Astrocyte (in vitro differentiated cells and primary cell): ENCODE results near the gene SLC1A7. TPM values are rescaled to one million over a fixed set of nuclear protein-coding genes. Genes with fewer than 3 reads are reported as not detected.

Experiments used
- DNase-seq: peaks from one replicate; pipeline ENCODE4 v3.0.0-alpha.2; 2010; ENCODE audit warnings: low read depth
- FAIRE-seq: peaks from 2 replicates; lab custom pipeline; 2011; peaks lifted over from hg19 to GRCh38; lab: Jason Lieb, UNC
- H2AFZ ChIP-seq: 2 replicates; pipeline ENCODE4 v1.6.0; 2012; ENCODE audit warnings: low read depth, low read length, inconsistent platforms
- H3K27ac ChIP-seq: 2 replicates; pipeline ENCODE4 v1.5.1; 2011; ENCODE audit warnings: low read depth, low read length, inconsistent platforms
- H3K27me3 ChIP-seq: 2 replicates; pipeline ENCODE4 v1.6.0; 2011; ENCODE audit warnings: low read length, inconsistent platforms; ENCODE audit not compliant: insufficient read depth
- H3K36me3 ChIP-seq: 2 replicates; pipeline ENCODE4 v1.5.1; 2011; ENCODE audit warnings: low read length, inconsistent platforms; ENCODE audit not compliant: insufficient read depth
- H3K4me1 ChIP-seq: 2 replicates; pipeline ENCODE4 v1.5.1; 2011; ENCODE audit warnings: low read length, inconsistent platforms; ENCODE audit not compliant: insufficient read depth
- H3K4me2 ChIP-seq: 2 replicates; pipeline ENCODE4 v1.6.0; 2012; ENCODE audit warnings: low read length, inconsistent platforms
- H3K4me3 ChIP-seq: 2 replicates; pipeline ENCODE4 v1.5.1; 2011; ENCODE audit warnings: low read depth, mild to moderate bottlenecking, low read length, inconsistent platforms; ENCODE audit not compliant: insufficient read depth
- H3K79me2 ChIP-seq: 2 replicates; pipeline ENCODE4 v1.6.0; 2012; ENCODE audit warnings: mild to moderate bottlenecking, low read length, inconsistent platforms; ENCODE audit not compliant: insufficient read depth
- H3K9ac ChIP-seq: 2 replicates; pipeline ENCODE4 v1.6.0; 2012; ENCODE audit warnings: mild to moderate bottlenecking, low read length, inconsistent platforms
- H3K9me3 ChIP-seq: 2 replicates; pipeline ENCODE4 v1.5.1; 2012; ENCODE audit warnings: low read depth, mild to moderate bottlenecking, low read length, inconsistent platforms; ENCODE audit not compliant: insufficient read depth
- H4K20me1 ChIP-seq: 2 replicates; pipeline ENCODE4 v1.6.0; 2012; ENCODE audit warnings: low read length, inconsistent platforms; ENCODE audit not compliant: insufficient read depth
- H3K27ac Mint-ChIP-seq: one replicate; pipeline ENCODE4 v1.8.0; 2021; ENCODE audit warnings: mild to moderate bottlenecking, mixed read lengths; ENCODE audit not compliant: unreplicated experiment
- H3K27me3 Mint-ChIP-seq: one replicate; pipeline ENCODE4 v1.8.0; 2021; ENCODE audit warnings: low read depth, mixed read lengths; ENCODE audit not compliant: unreplicated experiment
- H3K36me3 Mint-ChIP-seq: one replicate; pipeline ENCODE4 v1.8.0; 2021; ENCODE audit warnings: low read depth, mixed read lengths; ENCODE audit not compliant: unreplicated experiment
- H3K4me1 Mint-ChIP-seq: one replicate; pipeline ENCODE4 v1.8.0; 2021; ENCODE audit warnings: low read depth, mixed read lengths; ENCODE audit not compliant: unreplicated experiment
- H3K4me3 Mint-ChIP-seq: one replicate; pipeline ENCODE4 v1.8.0; 2021; ENCODE audit warnings: mild to moderate bottlenecking, moderate library complexity, mixed read lengths; ENCODE audit not compliant: unreplicated experiment
- H3K9me3 Mint-ChIP-seq: one replicate; pipeline ENCODE4 v1.8.0; 2021; ENCODE audit warnings: mild to moderate bottlenecking, mixed read lengths; ENCODE audit not compliant: unreplicated experiment
- CTCF ChIP-seq: IDR thresholded peaks from 2 replicates; pipeline ENCODE4 v1.5.1; 2011; ENCODE audit warnings: low read depth, mild to moderate bottlenecking, inconsistent platforms, low read length, moderate library complexity; ENCODE audit not compliant: insufficient read depth
- EZH2 ChIP-seq: IDR thresholded peaks from 2 replicates; pipeline ENCODE4 v1.6.1; 2012; ENCODE audit warnings: mild to moderate bottlenecking, low read length, inconsistent platforms; ENCODE audit not compliant: insufficient read depth
- total RNA-seq: library from RNA; stranded (reverse); gene quantifications from 2 replicates; pipeline ENCODE4 v1.2.1, GENCODE V29; 2021

Gene SLC1A7
- total RNA-seq, 1 donor from 2014 or later: not detected

DNA sequence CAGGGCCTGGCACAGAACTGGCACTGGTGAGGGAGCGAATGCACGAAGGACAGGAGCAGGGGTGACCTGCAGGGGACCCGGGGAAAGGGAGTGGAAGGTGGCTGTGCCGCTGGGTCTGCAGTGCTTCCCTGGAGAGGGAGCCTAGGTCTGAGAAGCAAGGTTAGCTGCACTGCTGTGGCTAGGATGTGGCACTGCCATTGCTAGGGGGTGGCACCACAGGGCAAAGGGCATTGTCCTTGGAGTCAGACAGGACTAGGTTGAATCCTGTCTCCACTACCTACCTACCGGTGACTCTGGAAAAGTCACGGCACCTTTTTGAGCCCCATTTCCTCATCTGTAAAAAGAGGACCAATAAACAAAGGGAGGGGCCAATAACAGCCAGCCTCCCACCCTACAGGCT, 28.3 kb downstream of the SLC1A7 start:
- H3K4me2 ChIP-seq: no peak overlapping the region
- no peaks in the 10 kb centered on the region for H3K36me3 ChIP-seq
- no peak overlapping the region for H2AFZ ChIP-seq
- peaks cover 22% of the 10 kb centered on the region for H3K4me1 Mint-ChIP-seq
- H3K27me3 Mint-ChIP-seq: peaks cover 11% of the 10 kb centered on the region
- FAIRE-seq: no peak
- H3K9me3 Mint-ChIP-seq: peaks cover 25% of the 10 kb centered on the region
- H3K4me3 Mint-ChIP-seq: no peak overlapping the region
- H3K4me3 ChIP-seq: no peak overlapping the region
- H3K27ac ChIP-seq: no peak overlapping the region
- H3K36me3 Mint-ChIP-seq: peaks cover 12% of the 10 kb centered on the region
- H3K27ac Mint-ChIP-seq: no peak overlapping the region
- peaks cover 8% of the 10 kb centered on the region for H3K9me3 ChIP-seq
- DNase-seq: no peak
- peaks cover 20% of the 10 kb centered on the region for H3K4me1 ChIP-seq
- no peak for TF ChIP-seq EZH2
- TF ChIP-seq CTCF: no peak
- H3K27me3 ChIP-seq: no peaks in the 10 kb centered on the region
- no peaks in the 10 kb centered on the region for H3K79me2 ChIP-seq
- H4K20me1 ChIP-seq: no peaks in the 10 kb centered on the region
- no peak overlapping the region for H3K9ac ChIP-seq

GRCh38 chr1:53112861-53113260, 29.6 kb downstream of the SLC1A7 start:
- Mint-ChIP-seq H3K9me3 (peaks cover 25% of the 10 kb centered on the region), H3K36me3 (peaks cover 12% of the 10 kb centered on the region), H3K27me3 (peaks cover 11% of the 10 kb centered on the region), H3K27ac (peak overlapping the region; percentile 86), H3K4me1 (peaks cover 31% of the 10 kb centered on the region), H3K4me3 (no peak overlapping the region)
- no peak for FAIRE-seq
- Histone ChIP-seq H2AFZ (no peak overlapping the region), H3K9ac (peak overlapping the region; percentile 20), H3K4me3 (no peak overlapping the region), H3K4me2 (no peak overlapping the region), H3K36me3 (no peaks in the 10 kb centered on the region), H3K27me3 (no peaks in the 10 kb centered on the region), H4K20me1 (no peaks in the 10 kb centered on the region), H3K9me3 (peaks cover 8% of the 10 kb centered on the region), H3K27ac (no peak overlapping the region), H3K79me2 (no peaks in the 10 kb centered on the region), H3K4me1 (peaks cover 31% of the 10 kb centered on the region)
- DNase-seq: no peak
- no peak for TF ChIP-seq EZH2
- no peak for TF ChIP-seq CTCF

- Histone ChIP-seq H3K4me1 (peaks cover 33% of the 10 kb centered on the region), H3K9ac (no peak overlapping the region), H2AFZ (no peak overlapping the region), H3K27me3 (no peaks in the 10 kb centered on the region), H3K9me3 (peaks cover 8% of the 10 kb centered on the region), H3K27ac (no peak overlapping the region), H3K36me3 (no peaks in the 10 kb centered on the region), H4K20me1 (no peaks in the 10 kb centered on the region), H3K4me3 (no peak overlapping the region), H3K79me2 (no peaks in the 10 kb centered on the region), H3K4me2 (no peak overlapping the region)
- Mint-ChIP-seq H3K9me3 (peaks cover 25% of the 10 kb centered on the region), H3K36me3 (peaks cover 12% of the 10 kb centered on the region), H3K4me1 (peaks cover 36% of the 10 kb centered on the region), H3K4me3 (no peak overlapping the region), H3K27me3 (peaks cover 8% of the 10 kb centered on the region), H3K27ac (peak overlapping the region; percentile 86)
- DNase-seq: peak; percentile 83
- peak; percentile 54 for FAIRE-seq
- TF ChIP-seq CTCF (no peak), EZH2 (no peak)
These were observed 30.1 kb downstream of the SLC1A7 start for GRCh38 chr1:53112271-53112774.
